Caco-2 (cell line): ENCODE results near the gene ZNF473. TPM values are rescaled to one million over a fixed set of nuclear protein-coding genes. Genes with fewer than 3 reads are reported as not detected.
A peak's percentile ranks its signal among the peaks of the same experiment; 100 is the strongest.

Experiments
- BruUV-seq: library from RNA; stranded (reverse); fragments of 400-500 nt; replicated peaks from 2 replicates; lab custom pipeline; 2021; lab: Mats Ljungman, UMichigan
- CTCF ChIA-PET: fragments of 300-600 bp; sonication (Branson Sonifier 250); formaldehyde crosslinking; loops from one replicate; lab custom pipeline; 2022; ENCODE audit warnings: antibody characterized with exemption; lab: Charles Lee
- POLR2A ChIA-PET: fragments of 300-600 bp; sonication (Branson Sonifier 250); formaldehyde crosslinking; loops from one replicate; lab custom pipeline; 2022; ENCODE audit warnings: antibody characterized with exemption; lab: Charles Lee
- DNase-seq, 2 experiments: peaks; one replicate each; pipeline versions ENCODE4 v3.0.0 to v3.0.0-alpha.2; 2020 to 2022
- H3K27me3 ChIP-seq: replicated peaks from 2 replicates; pipeline ENCODE4 v1.6.0; 2011; ENCODE audit warnings: low read length; ENCODE audit not compliant: control insufficient read depth, insufficient read depth
- H3K36me3 ChIP-seq: 2 replicates; pipeline ENCODE4 v1.5.1; 2011; ENCODE audit warnings: low read length; ENCODE audit not compliant: control insufficient read depth, insufficient read depth
- H3K4me1 ChIP-seq: fragments of 250-450 bp; sonication (Bioruptor Pico); 2 replicates; pipeline ENCODE4 v1.5.1; 2020; ENCODE audit warnings: mild to moderate bottlenecking
- H3K4me3 ChIP-seq: 2 replicates; pipeline ENCODE4 v1.5.1; 2011; ENCODE audit warnings: low read depth, mild to moderate bottlenecking, control low read depth, low read length
- H3K9me3 ChIP-seq: fragments of 250-450 bp; sonication (Bioruptor Pico); 2 replicates; pipeline ENCODE4 v1.5.1; 2020; ENCODE audit warnings: mild to moderate bottlenecking, moderate library complexity
- H3K27ac Mint-ChIP-seq: one replicate; pipeline ENCODE4 v1.8.0; 2022; ENCODE audit warnings: mixed read lengths; ENCODE audit not compliant: unreplicated experiment
- H3K27me3 Mint-ChIP-seq: one replicate; pipeline ENCODE4 v1.8.0; 2022; ENCODE audit warnings: mixed read lengths; ENCODE audit not compliant: insufficient read depth, unreplicated experiment
- H3K36me3 Mint-ChIP-seq: one replicate; pipeline ENCODE4 v1.8.0; 2022; ENCODE audit warnings: mild to moderate bottlenecking, mixed read lengths; ENCODE audit not compliant: insufficient read depth, unreplicated experiment
- H3K4me1 Mint-ChIP-seq: one replicate; pipeline ENCODE4 v1.8.0; 2022; ENCODE audit warnings: low read depth, mixed read lengths; ENCODE audit not compliant: unreplicated experiment
- H3K4me3 Mint-ChIP-seq: one replicate; pipeline ENCODE4 v1.8.0; 2022; ENCODE audit warnings: mild to moderate bottlenecking, moderate library complexity, mixed read lengths; ENCODE audit not compliant: unreplicated experiment
- H3K9me3 Mint-ChIP-seq: one replicate; pipeline ENCODE4 v1.8.0; 2022; ENCODE audit warnings: mixed read lengths; ENCODE audit not compliant: unreplicated experiment
- intact Hi-C: fragments of 100-400 bp; cut with micrococcal nuclease; formaldehyde crosslinking; loops from one replicate; pipeline ENCODE4 v1.10.0; 2022; ENCODE audit not compliant: unreplicated experiment
- total RNA-seq: library from RNA; stranded (reverse); gene quantifications from 2 replicates; pipeline ENCODE4 v1.2.3, GENCODE V29; 2022
- TF ChIP-seq, protein P1 (sequence below), 2 experiments: fragments of 200-600 bp in 1 of 2; IDR thresholded peaks; 1 replicate in 1 of 2; 2 replicates in 1 of 2; pipeline versions ENCODE4 v1.5.1 to v1.8.0; 2011 to 2022; ENCODE audit warnings: antibody characterized with exemption in 1 of 2, control low read depth in 1 of 2, inconsistent platforms in 1 of 2, low read depth in 1 of 2, low read length in 1 of 2, mild to moderate bottlenecking in 1 of 2, moderate library complexity in 1 of 2; ENCODE audit not compliant: insufficient read depth in 1 of 2, severe bottlenecking in 1 of 2, unreplicated experiment in 1 of 2

Gene ZNF473
- total RNA-seq, 1 experiment from 2014 or later: 22.3 TPM

DNA sequence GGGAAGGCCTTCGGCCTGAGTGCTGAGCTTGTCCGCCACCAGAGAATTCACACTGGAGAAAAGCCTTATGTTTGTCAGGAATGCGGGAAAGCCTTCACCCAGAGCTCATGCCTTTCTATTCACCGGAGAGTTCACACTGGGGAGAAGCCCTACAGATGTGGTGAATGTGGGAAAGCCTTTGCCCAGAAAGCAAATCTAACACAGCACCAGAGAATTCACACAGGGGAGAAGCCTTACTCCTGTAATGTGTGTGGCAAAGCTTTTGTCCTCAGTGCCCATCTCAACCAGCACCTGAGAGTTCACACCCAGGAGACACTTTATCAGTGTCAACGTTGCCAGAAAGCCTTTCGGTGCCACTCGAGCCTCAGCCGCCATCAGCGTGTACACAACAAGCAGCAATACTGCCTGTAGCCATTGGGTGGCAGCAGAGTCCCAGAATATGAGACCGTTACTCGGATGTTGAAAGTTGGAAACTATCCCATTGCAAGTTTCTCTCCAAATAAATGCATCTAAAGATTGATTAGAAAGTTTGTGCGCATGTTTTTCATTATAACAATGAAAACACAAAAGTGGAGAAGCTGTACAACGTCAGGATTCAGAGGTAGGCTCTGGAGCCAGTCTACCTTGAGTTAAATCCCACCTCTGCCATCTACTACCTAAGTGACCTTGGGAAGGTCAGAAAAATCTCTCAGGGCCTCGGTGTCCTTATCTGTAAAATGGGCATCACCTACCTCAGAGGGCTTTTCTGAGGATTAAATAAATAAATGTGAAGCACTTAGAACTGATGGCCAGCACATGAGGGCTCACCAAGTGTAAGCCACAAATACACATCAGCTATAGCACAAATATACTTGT, 21.1 kb downstream of the ZNF473 start:
- Histone ChIP-seq H3K4me1 (peaks cover 18% of the 10 kb centered on the region), H3K27me3 (no peaks in the 10 kb centered on the region), H3K36me3 (peaks cover 31% of the 10 kb centered on the region), H3K9me3 (peaks cover 26% of the 10 kb centered on the region), H3K4me3 (no peak overlapping the region)
- BruUV-seq: no TSS peak
- peaks cover 89% of the 10 kb centered on the region for H3K36me3 Mint-ChIP-seq
- DNase-seq: peak; percentile 56 to 73
- TF ChIP-seq, protein P1, sequence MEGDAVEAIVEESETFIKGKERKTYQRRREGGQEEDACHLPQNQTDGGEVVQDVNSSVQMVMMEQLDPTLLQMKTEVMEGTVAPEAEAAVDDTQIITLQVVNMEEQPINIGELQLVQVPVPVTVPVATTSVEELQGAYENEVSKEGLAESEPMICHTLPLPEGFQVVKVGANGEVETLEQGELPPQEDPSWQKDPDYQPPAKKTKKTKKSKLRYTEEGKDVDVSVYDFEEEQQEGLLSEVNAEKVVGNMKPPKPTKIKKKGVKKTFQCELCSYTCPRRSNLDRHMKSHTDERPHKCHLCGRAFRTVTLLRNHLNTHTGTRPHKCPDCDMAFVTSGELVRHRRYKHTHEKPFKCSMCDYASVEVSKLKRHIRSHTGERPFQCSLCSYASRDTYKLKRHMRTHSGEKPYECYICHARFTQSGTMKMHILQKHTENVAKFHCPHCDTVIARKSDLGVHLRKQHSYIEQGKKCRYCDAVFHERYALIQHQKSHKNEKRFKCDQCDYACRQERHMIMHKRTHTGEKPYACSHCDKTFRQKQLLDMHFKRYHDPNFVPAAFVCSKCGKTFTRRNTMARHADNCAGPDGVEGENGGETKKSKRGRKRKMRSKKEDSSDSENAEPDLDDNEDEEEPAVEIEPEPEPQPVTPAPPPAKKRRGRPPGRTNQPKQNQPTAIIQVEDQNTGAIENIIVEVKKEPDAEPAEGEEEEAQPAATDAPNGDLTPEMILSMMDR (IDR thresholded peaks at IDR 0.05; ENCODE audit: insufficient read depth in 1 of 2, low read depth in 1 of 2, low read length in 1 of 2, severe bottlenecking in 1 of 2, unreplicated experiment in 1 of 2): peak; percentile 67 to 82
- H3K27ac Mint-ChIP-seq: no peak overlapping the region
- H3K4me1 Mint-ChIP-seq: peaks cover 13% of the 10 kb centered on the region
- CTCF ChIA-PET: interaction anchor here (0.5 to 1.0 kb wide), 2 partner anchors 106 to 886 kb away, joined by 3 to 4 read pairs; no protein-coding TSS in a partner anchor
- H3K9me3 Mint-ChIP-seq: peaks cover 38% of the 10 kb centered on the region
- POLR2A ChIA-PET: no interaction called here
- no peak overlapping the region for H3K4me3 Mint-ChIP-seq
- no peaks in the 10 kb centered on the region for H3K27me3 Mint-ChIP-seq
- intact Hi-C loops: no loop called here

DNA sequence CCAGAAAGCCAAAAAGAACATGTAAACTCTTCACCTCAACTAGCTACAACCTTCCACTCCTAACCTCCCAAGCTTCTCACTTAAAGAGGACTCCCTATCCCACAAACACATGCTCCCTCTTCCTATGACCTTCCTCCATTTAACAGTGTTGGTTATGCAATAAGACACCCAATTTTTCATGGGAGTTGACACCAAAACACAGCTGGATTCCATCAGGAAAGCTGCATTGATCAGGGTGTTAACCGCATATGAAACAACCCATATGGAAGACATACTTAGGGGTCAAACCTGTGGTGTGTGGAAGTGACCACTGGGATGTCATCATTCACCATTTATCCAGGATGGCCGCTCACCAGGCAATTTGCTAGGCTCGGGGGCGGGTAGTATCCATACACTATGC, 21.9 kb downstream of the ZNF473 start:
- CTCF ChIA-PET: interaction anchor here (0.5 kb wide), 1 partner anchor 30 kb away, joined by 4 read pairs; no protein-coding TSS in a partner anchor
- peak overlapping the region; percentile 18 for H3K27ac Mint-ChIP-seq
- Histone ChIP-seq H3K4me1 (peaks cover 18% of the 10 kb centered on the region), H3K9me3 (peaks cover 26% of the 10 kb centered on the region), H3K36me3 (peaks cover 25% of the 10 kb centered on the region), H3K4me3 (no peak overlapping the region), H3K27me3 (no peaks in the 10 kb centered on the region)
- POLR2A ChIA-PET: no interaction called here
- H3K4me3 Mint-ChIP-seq: peak overlapping the region; percentile 10
- peaks cover 30% of the 10 kb centered on the region for H3K9me3 Mint-ChIP-seq
- no peak for DNase-seq
- intact Hi-C loops: no loop called here
- H3K27me3 Mint-ChIP-seq: no peaks in the 10 kb centered on the region
- H3K4me1 Mint-ChIP-seq: peaks cover 13% of the 10 kb centered on the region
- peaks cover 81% of the 10 kb centered on the region for H3K36me3 Mint-ChIP-seq
- TF ChIP-seq, protein P1 (IDR thresholded peaks at IDR 0.05; ENCODE audit: insufficient read depth in 1 of 2, low read depth in 1 of 2, low read length in 1 of 2, severe bottlenecking in 1 of 2, unreplicated experiment in 1 of 2): no peak
- no TSS peak for BruUV-seq

DNA sequence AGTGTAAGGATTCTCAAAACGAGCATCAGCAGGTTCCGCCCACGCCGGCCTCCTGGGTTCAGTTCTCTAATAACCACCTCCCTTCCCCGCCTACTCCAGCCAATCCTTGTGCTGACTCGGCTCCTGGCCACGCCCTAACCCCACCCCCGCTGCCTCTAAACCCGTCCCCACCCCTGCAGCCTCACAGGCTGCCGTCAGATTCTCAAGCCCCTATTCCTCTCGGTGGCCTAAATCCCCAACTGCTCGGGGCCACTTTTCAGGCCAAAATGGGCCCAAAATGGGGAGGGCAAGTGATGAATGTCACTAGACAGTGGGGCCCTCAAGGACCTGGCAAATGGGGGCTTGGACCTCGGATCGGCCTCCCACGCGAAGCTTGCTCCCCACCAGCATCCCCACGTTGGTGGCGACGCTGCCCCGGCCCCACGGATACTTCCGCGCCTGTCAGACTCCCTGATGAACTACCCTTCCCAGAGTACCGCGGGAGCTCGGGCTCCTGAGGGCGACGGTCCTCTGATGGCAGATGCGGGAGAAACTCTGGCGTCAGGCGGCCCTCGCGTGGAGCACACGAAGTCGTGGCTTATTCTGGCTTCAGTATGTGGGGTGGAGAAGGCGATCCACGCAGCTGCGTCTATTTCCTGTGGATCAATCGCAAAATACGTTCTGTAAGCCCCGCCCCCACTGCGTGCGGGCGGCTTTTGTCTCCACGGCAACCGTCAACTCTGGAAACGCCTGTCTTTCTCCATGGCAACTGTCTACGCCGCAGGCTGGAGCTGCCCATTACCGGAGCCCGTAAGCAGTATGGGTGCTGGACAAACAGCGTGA, 24.8 kb downstream of the ZNF473 start:
- intact Hi-C loops: loop anchor here (2.0 kb wide), 1 partner anchor 26 kb away; the partner anchor contains the start of gene VRK3
- peak; percentile 89 to 90 for DNase-seq
- peak overlapping the region; percentile 76 for H3K4me3 Mint-ChIP-seq

More for the DNA sequence above, 24.8 kb downstream of the ZNF473 start:
- peaks cover 19% of the 10 kb centered on the region for H3K9me3 ChIP-seq
- peak overlapping the region; percentile 56 for H3K4me3 ChIP-seq
- POLR2A ChIA-PET: interaction anchor here (0.6 kb wide), 1 partner anchor 141 kb away, joined by 3 read pairs; no protein-coding TSS in a partner anchor
- CTCF ChIA-PET: no interaction called here
- TF ChIP-seq, protein P1 (IDR thresholded peaks at IDR 0.05; ENCODE audit: insufficient read depth in 1 of 2, low read depth in 1 of 2, low read length in 1 of 2, severe bottlenecking in 1 of 2, unreplicated experiment in 1 of 2): no peak
- H3K27me3 ChIP-seq: no peaks in the 10 kb centered on the region
- Mint-ChIP-seq H3K4me1 (peaks cover 13% of the 10 kb centered on the region), H3K27ac (peak overlapping the region; percentile 86), H3K9me3 (peaks cover 6% of the 10 kb centered on the region), H3K36me3 (peaks cover 51% of the 10 kb centered on the region), H3K27me3 (no peaks in the 10 kb centered on the region)
- no TSS peak for BruUV-seq
- H3K4me1 ChIP-seq: peaks cover 18% of the 10 kb centered on the region
- peaks cover 8% of the 10 kb centered on the region for H3K36me3 ChIP-seq
